ENCODE measurements around the gene PPM1D. TPM values are rescaled to one million over a fixed set of nuclear protein-coding genes. Genes with fewer than 3 reads are reported as not detected.

PPM1D gene
- polyA plus RNA-seq, 1 donor: 11.9 TPM

GRCh38 chr17:60680754-60681153 is 80.8 kb downstream of the PPM1D start:
- Histone ChIP-seq H3K4me1 (ENCODE audit: control insufficient read depth, insufficient read depth, low read length) (no peaks in the 10 kb centered on the region), H3K27me3 (ENCODE audit: control insufficient read depth, insufficient read depth, low read length) (no peaks in the 10 kb centered on the region), H3K9me3 (ENCODE audit: control insufficient read depth, low read depth, low read length) (no peaks in the 10 kb centered on the region), H3K36me3 (ENCODE audit: control insufficient read depth, insufficient read depth, low read length) (peaks cover 5% of the 10 kb centered on the region), H3K4me3 (ENCODE audit: low read length) (no peak overlapping the region), H3K27ac (ENCODE audit: low read length) (no peak overlapping the region)
- no peak for DNase-seq
- 100% methylated on average over 3 of the region's 6 CpGs for WGBS (ENCODE audit: insufficient coverage, low lambda C conversion rate)

GRCh38 chr17:60685437-60685836 is 85.4 kb downstream of the PPM1D start:
- Histone ChIP-seq H3K4me3 (ENCODE audit: low read length) (no peak overlapping the region), H3K27ac (ENCODE audit: low read length) (no peak overlapping the region), H3K36me3 (ENCODE audit: control insufficient read depth, insufficient read depth, low read length) (peaks cover 5% of the 10 kb centered on the region), H3K27me3 (ENCODE audit: control insufficient read depth, insufficient read depth, low read length) (no peaks in the 10 kb centered on the region), H3K4me1 (ENCODE audit: control insufficient read depth, insufficient read depth, low read length) (no peaks in the 10 kb centered on the region), H3K9me3 (ENCODE audit: control insufficient read depth, low read depth, low read length) (no peaks in the 10 kb centered on the region)
- DNase-seq: no peak
- WGBS (ENCODE audit: insufficient coverage, low lambda C conversion rate): 100% methylated on average over 2 of the region's 7 CpGs

- Histone ChIP-seq H3K9me3 (ENCODE audit: control insufficient read depth, low read depth, low read length) (no peaks in the 10 kb centered on the region), H3K4me3 (ENCODE audit: low read length) (no peak overlapping the region), H3K27ac (ENCODE audit: low read length) (no peak overlapping the region), H3K4me1 (ENCODE audit: control insufficient read depth, insufficient read depth, low read length) (no peaks in the 10 kb centered on the region), H3K27me3 (ENCODE audit: control insufficient read depth, insufficient read depth, low read length) (no peaks in the 10 kb centered on the region), H3K36me3 (ENCODE audit: control insufficient read depth, insufficient read depth, low read length) (peaks cover 3% of the 10 kb centered on the region)
- DNase-seq: no peak
Measured at GRCh38 chr17:60695960-60696359, 96.0 kb downstream of the PPM1D start.

- no peaks in the 10 kb centered on the region for H3K9me3 ChIP-seq (ENCODE audit: control insufficient read depth, low read depth, low read length)
- no peaks in the 10 kb centered on the region for H3K36me3 ChIP-seq (ENCODE audit: control insufficient read depth, insufficient read depth, low read length)
- DNase-seq: no peak
- no peak overlapping the region for H3K27ac ChIP-seq (ENCODE audit: low read length)
- WGBS (ENCODE audit: insufficient coverage, low lambda C conversion rate): 100% methylated on average over 1 of the region's 3 CpGs
- no peaks in the 10 kb centered on the region for H3K4me1 ChIP-seq (ENCODE audit: control insufficient read depth, insufficient read depth, low read length)
- H3K4me3 ChIP-seq (ENCODE audit: low read length): no peak overlapping the region
- no peaks in the 10 kb centered on the region for H3K27me3 ChIP-seq (ENCODE audit: control insufficient read depth, insufficient read depth, low read length)
Measured at GRCh38 chr17:60699090-60699489, 99.1 kb downstream of the PPM1D start.

- WGBS (ENCODE audit: insufficient coverage, low lambda C conversion rate): no CpG with 5 or more reads among the region's 3 CpGs
- no peaks in the 10 kb centered on the region for H3K9me3 ChIP-seq (ENCODE audit: control insufficient read depth, low read depth, low read length)
- no peak overlapping the region for H3K27ac ChIP-seq (ENCODE audit: low read length)
- DNase-seq: peak in 1 of 2 donors; percentile 2
- no peaks in the 10 kb centered on the region for H3K4me1 ChIP-seq (ENCODE audit: control insufficient read depth, insufficient read depth, low read length)
- H3K4me3 ChIP-seq (ENCODE audit: low read length): no peak overlapping the region
- H3K27me3 ChIP-seq (ENCODE audit: control insufficient read depth, insufficient read depth, low read length): no peaks in the 10 kb centered on the region
- no peaks in the 10 kb centered on the region for H3K36me3 ChIP-seq (ENCODE audit: control insufficient read depth, insufficient read depth, low read length)
Measured at GRCh38 chr17:60704170-60704569, 104.2 kb downstream of the PPM1D start.

GRCh38 chr17:60712675-60713074 is 112.7 kb downstream of the PPM1D start:
- peaks cover 2% of the 10 kb centered on the region for H3K36me3 ChIP-seq (ENCODE audit: control insufficient read depth, insufficient read depth, low read length)
- H3K27me3 ChIP-seq (ENCODE audit: control insufficient read depth, insufficient read depth, low read length): no peaks in the 10 kb centered on the region
- no peak for DNase-seq
- H3K4me1 ChIP-seq (ENCODE audit: control insufficient read depth, insufficient read depth, low read length): no peaks in the 10 kb centered on the region
- H3K9me3 ChIP-seq (ENCODE audit: control insufficient read depth, low read depth, low read length): no peaks in the 10 kb centered on the region
- no peak overlapping the region for H3K4me3 ChIP-seq (ENCODE audit: low read length)
- H3K27ac ChIP-seq (ENCODE audit: low read length): no peak overlapping the region
- whole genome bisulfite sequencing (ENCODE audit: insufficient coverage, low lambda C conversion rate): 20% methylated on average over 1 of the region's 2 CpGs

- H3K27me3 ChIP-seq (ENCODE audit: control insufficient read depth, insufficient read depth, low read length): no peaks in the 10 kb centered on the region
- no CpG with 5 or more reads among the region's 2 CpGs for WGBS (ENCODE audit: insufficient coverage, low lambda C conversion rate)
- DNase-seq: no peak
Measured at GRCh38 chr17:60713608-60714007, 113.6 kb downstream of the PPM1D start.

More at GRCh38 chr17:60713608-60714007, 113.6 kb downstream of the PPM1D start:
- H3K4me3 ChIP-seq (ENCODE audit: low read length): no peak overlapping the region
- H3K36me3 ChIP-seq (ENCODE audit: control insufficient read depth, insufficient read depth, low read length): peaks cover 2% of the 10 kb centered on the region
- no peak overlapping the region for H3K27ac ChIP-seq (ENCODE audit: low read length)
- no peaks in the 10 kb centered on the region for H3K9me3 ChIP-seq (ENCODE audit: control insufficient read depth, low read depth, low read length)
- H3K4me1 ChIP-seq (ENCODE audit: control insufficient read depth, insufficient read depth, low read length): no peaks in the 10 kb centered on the region

Other genes with a start within 250 kb of the PPM1D start
- gene USP32, start 208.1 kb upstream of the PPM1D start, polyA plus RNA-seq: 24.0 TPM
- gene CHCT1, start 177.7 kb upstream of the PPM1D start, polyA plus RNA-seq: not detected
- 30.5 TPM for gene APPBP2, start 74.0 kb upstream of the PPM1D start, polyA plus RNA-seq
- 9.7 TPM for gene BCAS3, start 77.7 kb downstream of the PPM1D start, polyA plus RNA-seq

Measured in large intestine (tissue), 3 donors.